G401.6 (cell line): ENCODE results near the gene PTPRA.
"Not testable (repeated sequence)": the region's sequence is repeated elsewhere in the genome, so short reads cannot be mapped to it uniquely, and the experiment has no call there.

Source experiments
- FAIRE-seq: peaks from 2 replicates; lab custom pipeline; 2012; peaks lifted over from hg19 to GRCh38; lab: Jason Lieb, UNC

Gene PTPRA

DNA sequence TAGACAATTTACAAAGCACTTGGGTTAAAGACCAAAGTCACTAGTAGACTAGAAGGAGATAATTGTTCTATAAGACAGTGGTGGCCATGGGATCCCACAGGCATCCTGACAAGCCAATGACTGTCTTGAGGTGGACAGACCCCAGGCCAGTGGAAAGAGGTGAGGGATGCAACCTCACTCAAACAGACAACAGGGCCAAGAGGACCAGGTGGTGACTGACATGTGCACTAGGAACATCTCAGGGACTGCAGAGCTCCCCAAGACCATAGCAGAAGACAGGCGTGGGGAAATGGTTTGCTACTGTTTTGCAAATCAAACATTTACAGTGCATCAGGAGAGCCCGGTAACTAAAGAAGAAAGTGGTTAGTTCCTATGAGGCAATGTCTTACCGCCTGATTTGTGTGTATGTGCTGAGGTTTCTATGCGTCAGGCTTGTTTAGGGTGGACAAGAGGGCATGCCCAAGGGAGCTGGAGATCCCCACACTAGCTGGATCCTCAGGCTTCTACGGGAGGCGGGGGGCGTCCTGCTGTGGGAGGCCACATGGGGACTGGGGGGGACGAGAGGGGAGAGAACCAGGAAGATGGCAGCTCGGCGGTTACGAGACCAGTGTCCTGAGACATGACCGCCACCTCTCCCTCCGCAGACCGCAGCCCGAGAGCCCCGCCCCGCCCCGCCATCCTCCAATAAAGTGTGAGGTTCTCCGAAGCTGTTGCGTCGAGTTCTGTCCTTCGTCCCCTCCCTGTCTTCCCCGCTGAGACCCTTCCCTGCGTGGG lies 171.9 kb downstream of the PTPRA start:
- FAIRE-seq = peak; percentile 50

DNA sequence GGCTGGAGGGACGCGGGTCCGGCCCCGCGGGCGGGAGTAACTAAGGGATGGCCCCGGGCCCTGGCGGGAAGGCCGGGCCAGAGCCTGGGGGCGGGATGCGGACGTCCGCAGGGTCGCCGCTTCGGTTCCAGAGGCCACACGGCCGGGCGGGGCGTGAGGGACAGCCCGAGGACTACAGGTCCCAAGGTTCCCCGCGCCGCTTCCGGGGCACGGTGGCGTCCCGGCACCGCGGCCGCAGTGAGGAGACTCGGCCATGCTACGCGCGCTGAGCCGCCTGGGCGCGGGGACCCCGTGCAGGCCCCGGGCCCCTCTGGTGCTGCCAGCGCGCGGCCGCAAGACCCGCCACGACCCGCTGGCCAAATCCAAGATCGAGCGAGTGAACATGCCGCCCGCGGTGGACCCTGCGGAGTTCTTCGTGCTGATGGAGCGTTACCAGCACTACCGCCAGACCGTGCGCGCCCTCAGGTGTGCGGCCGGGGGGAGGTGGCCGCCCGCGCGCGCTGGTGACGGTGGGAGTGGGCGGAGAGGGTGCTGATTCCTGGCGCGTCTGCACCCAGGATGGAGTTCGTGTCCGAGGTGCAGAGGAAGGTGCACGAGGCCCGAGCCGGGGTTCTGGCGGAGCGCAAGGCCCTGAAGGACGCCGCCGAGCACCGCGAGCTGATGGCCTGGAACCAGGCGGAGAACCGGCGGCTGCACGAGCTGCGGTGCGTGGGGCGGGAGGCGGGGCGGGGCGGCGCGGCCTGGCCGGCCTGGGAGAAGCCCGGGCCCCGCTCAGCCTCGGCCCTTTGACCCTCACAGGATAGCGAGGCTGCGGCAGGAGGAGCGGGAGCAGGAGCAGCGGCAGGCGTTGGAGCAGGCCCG lies 172.8 kb downstream of the PTPRA start, which contains the start of gene MRPS26:
TSS of gene MRPS26 (plus strand) at position 237 of the 861 bp plus-strand sequence. CDS start at position 254, 17 bp downstream.
- FAIRE-seq = no peak

DNA sequence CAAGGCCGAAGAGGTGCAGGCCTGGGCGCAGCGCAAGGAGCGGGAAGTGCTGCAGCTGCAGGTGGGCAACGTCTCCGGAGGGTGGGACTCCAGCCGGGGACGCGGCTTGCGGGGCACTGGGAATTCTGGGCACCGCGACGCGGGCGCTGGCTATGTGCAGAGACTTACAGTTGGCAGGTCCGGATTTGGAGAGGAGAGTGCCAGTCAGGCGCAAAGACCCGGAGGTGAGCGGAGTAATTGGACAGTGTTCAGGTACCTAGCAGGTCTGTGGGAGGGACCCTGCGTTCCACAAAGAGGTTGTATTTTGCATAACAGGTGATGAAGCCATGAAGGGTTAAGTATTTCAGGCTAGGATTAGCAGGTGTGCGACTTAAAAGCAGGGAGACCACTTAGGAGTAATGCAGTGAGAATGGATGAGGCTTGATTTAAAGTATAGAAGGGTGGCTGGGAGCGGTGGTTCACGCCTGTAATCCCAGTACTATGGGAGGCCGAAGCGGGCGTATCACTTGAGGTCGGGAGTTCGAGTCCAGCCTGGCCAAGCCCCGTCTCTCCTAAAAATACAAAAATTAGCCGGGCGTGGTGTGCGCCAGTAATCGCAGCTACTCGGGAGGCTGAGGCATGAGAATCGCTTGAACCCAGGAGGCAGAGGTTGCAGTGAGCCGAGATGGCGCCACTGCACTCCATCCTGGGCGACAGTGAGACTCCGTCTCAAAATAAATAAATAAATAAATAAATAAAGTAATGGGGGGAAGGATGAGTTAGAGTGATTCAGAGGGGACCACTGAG lies 173.6 kb downstream of the PTPRA start:
- no peak for FAIRE-seq

DNA sequence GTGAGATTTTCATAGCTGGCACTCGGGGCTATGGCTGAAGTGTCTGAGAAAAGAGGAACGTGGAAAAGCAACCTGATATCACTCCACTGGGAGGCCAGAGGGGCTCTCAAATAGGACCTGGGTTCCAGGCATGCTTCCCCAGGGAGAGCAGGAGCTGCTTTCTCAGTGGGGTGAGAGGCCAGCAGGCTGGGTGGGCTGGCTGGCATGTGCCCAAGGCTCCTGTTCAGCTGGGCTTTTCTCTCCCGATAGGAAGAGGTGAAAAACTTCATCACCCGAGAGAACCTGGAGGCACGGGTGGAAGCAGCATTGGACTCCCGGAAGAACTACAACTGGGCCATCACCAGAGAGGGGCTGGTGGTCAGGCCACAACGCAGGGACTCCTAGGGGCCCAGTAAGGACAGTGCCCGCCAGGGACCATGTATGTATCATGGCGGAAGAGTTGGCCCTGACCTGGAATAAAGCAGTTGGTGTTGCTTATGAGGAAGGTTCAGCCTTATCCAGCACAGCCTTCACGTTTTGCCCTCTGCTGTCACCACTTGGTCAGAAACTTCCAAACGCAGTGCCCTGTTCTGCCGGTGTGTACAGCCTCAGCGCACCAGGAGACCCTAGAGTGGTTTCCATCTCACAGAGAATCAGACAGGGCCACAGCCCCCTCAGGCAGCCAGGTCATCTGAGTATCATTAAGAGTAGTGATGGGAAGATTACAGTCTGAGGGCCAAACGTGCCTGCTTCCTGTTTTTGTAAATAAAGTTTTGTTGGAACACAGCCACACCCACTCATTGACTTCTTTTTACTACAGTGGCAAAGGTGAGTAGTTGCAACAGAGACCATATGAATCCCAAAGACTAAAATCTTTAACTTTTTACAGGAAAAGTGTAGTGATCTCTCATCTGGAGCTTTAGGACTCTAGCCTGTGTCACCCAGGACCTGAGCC lies 174.5 kb downstream of the PTPRA start:
- no peak for FAIRE-seq

DNA sequence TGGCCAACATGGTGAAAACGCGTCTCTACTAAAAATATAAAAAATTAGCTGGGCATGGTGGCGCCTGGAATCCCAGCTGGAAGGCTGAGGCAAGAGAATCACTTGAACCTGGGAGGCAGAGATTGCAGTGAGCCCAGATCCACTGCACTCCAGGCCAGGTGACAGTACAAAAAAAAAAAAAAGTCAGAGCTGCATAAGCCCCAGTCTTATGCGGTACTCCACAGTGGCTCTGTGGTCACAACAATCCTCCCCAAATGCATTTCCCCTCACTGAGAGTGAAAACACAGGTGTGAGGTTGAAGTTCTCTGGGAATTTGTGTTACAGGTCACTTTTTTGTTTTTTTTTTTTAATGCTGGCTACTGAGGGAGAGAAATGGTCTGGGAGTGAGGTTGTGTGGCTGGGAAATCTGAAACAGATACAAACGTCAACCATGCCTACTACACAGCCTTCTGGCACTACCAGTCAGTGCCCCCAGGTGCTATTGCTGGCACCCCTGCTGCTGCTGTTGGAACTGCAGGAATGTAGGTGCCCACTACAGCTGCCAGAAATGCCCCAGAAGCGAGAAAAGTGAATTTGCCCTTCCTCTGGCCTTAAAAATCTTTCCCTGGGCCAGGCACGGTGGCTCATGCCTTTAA lies 178.2 kb downstream of the PTPRA start:
- FAIRE-seq = no peak

DNA sequence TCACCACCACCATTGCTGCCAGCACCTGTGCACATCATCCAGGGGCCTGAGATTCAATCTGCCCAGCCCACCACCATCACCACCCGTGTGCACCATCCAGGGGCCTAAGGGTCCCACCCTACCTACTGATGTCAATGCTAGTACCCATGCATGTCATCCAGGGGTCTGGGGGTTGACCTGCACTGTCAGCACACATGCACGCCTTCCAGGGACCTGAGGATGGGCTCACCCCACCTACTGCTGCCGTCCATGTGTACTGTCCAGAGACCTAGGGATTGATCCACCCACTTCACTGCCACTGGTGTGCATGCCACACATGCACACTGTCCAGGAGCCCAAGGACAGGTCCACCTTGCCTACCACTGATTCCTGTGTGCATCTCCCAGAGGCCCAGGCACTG lies 186.2 kb downstream of the PTPRA start:
- FAIRE-seq = no peak

DNA sequence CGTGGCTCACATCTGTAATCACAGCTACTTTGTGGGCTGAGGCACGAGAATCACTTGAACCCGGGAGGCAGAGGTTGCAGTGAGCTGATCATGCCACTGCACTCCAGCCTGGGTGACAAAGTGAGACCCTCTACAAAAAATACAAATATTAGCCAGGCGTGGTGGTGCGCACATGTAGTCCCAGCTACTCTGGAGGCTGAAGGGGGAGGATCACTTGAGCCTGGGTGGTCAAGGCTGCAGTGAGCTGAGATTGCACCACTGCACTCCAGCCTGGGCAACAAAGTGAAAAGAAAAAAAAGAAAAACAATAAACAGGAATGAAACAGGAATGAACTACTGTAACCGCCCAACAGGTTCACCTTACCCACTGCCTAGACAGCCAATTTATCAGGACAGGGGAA lies 190.8 kb downstream of the PTPRA start:
- FAIRE-seq = not testable (repeated sequence)

DNA sequence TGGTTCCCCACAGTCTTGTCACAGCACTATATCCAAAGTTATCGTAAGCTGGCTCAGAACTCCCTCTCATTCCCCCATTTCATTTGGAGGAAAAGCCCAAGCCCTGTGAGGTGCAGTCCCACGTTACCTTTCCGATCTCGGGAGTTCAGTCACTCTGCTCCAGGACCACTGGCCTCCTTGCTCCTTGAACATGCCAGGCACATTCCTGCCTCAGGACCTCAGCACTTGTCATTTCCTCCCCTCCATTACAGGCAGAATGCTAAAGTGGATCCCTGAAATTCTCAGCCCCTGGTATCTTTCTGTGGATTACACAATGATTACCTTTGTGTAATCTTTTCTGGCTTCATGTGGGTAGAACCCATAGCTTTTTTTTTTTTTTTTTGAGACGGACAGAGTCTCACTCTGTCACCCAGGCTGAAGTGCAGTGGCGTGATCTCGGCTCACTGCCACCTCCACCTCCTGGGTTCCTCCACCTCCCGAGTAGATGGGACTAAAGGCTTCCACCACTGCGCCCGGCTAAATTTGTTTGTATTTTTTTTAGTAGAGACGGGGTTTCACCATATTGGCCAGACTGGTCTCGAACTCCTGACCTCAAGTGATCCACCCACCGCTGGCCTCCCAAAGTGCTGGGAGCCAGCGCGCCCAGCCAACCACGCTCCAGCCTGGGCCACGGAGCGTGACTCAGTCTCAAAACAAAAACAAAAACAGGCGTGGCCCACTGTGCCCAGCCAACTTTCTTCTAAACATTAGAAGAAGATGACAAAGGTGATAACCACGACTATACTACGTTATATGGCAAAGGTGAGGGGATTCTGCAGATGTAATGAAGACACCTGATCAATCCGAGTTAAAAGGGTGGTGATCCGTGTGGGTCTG lies 194.1 kb downstream of the PTPRA start:
- FAIRE-seq = no peak

DNA sequence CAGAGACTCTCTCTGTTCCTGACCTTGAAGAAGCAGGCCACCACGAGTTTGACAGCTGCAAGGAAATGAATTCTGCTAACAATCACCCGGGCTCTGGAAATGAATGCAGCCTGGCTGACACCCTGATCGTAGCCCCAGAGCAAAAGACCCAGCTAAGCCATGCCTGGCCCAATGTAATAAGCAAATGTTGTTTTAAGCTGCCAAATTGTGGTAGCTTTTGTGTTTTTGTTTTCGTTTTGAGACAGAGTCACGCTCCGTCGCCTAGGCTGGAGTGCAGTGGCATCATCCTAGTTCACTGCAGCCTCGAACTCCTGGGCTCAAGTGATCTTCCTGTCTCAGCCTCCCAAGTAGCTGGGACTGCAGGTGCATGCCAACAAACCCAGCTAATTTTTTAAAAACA lies 194.8 kb downstream of the PTPRA start:
- FAIRE-seq = no peak

DNA sequence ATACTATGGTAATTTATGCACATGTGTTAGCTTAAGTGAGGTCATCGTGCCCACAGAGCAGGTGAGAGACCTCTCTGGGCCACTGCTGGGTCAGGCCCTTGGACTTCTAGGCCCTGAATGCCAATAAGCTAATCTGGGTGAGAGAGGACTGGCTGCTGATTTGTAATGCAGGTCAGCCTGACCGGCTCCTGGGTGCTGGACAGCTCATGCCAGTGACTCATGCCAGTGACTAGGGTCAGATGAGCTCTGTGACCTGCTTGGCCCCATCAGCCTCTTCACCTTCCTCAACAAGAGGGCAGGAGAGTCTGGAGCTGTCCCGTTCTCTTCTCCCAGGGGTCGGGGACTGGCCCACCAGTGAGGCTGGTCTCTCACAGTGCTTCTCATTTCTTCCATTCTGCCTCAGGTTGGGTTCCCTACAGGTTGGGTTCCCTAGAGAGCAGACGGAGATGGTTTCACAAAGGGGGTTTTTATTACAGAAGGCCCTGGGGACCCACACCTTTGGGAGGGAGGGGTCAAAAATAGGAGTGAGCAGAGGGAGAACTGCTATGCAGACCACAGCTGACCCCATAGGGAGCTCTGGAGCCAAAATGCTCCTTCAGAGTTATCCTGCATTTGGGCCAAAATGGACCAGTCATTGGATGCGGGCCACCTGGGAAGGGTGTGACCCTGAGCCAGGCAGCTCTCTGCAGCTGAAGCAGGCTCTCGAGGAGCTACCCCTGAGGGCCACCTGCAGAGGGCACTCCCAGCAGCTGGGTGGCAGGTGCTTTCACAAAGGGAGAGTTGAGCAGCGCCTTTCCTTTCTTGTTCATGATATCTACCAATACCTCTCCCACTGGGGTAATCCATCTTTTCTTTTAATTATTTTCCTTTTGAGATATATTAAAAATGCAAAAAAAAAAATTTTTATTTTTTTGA lies 196.0 kb downstream of the PTPRA start:
- no peak for FAIRE-seq

DNA sequence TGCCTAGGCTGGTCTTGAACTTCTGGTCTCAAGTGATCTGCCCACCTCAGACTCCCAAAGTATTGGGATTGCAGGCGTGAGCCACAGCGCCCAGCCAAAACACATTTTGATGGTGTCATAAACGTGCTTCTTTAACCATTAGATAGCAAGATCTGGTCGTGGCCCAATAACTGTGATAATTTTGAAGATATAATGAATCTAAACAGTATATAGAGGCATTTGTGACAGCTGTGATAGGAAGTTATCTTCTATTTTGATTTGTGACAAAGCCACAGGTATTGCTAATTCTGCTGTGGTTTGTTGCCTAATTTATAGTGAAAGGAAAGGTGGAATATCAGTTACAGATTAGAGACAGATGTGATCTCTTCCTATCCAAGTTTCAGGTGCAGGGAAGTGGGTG lies 197.4 kb downstream of the PTPRA start:
- no peak for FAIRE-seq

DNA sequence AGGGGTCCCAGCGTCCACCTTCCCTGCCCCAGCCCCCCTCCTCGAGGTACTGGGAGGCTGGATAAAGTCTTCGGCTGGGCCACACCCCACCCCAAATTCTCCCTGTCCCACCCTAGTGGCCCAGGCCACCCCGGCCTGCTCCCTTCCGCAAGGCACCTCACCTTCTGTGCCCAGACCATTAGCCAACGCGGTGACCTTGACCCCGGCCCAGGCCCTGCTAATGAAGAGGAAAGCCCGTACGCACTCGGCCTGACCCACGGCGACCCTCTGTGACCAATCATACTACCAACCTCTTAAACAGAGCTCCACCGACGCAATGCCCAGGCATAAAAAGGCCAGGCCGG lies 198.0 kb downstream of the PTPRA start:
- FAIRE-seq = no peak

DNA sequence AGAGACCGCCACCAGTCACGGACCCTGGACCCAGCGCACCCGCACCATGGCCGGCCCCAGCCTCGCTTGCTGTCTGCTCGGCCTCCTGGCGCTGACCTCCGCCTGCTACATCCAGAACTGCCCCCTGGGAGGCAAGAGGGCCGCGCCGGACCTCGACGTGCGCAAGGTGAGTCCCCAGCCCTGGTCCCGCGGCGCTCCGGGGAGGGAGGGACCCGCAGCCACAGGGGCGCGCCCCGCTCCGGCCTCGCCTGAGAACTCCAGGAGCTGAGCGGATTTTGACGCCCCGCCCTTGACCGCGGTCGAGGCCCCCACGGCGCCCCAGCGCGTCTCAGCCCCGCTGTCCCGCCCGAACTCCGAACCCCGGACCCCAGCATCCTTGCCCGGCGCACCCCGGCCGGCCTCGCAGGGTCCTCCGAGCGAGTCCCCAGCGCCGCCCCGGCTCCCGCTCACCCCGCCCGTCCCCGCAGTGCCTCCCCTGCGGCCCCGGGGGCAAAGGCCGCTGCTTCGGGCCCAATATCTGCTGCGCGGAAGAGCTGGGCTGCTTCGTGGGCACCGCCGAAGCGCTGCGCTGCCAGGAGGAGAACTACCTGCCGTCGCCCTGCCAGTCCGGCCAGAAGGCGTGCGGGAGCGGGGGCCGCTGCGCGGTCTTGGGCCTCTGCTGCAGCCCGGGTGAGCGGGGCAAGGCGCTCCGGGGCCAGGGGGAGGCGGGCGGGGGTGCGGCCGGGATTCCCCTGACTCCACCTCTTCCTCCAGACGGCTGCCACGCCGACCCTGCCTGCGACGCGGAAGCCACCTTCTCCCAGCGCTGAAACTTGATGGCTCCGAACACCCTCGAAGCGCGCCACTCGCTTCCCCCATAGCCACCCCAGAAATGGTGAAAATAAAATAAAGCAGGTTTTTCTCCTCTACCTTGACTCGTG lies 198.6 kb downstream of the PTPRA start, which contains the start of gene OXT:
TSS of gene OXT (plus strand) at position 11 of the 920 bp plus-strand sequence. CDS start at position 47, 36 bp downstream.
- no peak for FAIRE-seq

DNA sequence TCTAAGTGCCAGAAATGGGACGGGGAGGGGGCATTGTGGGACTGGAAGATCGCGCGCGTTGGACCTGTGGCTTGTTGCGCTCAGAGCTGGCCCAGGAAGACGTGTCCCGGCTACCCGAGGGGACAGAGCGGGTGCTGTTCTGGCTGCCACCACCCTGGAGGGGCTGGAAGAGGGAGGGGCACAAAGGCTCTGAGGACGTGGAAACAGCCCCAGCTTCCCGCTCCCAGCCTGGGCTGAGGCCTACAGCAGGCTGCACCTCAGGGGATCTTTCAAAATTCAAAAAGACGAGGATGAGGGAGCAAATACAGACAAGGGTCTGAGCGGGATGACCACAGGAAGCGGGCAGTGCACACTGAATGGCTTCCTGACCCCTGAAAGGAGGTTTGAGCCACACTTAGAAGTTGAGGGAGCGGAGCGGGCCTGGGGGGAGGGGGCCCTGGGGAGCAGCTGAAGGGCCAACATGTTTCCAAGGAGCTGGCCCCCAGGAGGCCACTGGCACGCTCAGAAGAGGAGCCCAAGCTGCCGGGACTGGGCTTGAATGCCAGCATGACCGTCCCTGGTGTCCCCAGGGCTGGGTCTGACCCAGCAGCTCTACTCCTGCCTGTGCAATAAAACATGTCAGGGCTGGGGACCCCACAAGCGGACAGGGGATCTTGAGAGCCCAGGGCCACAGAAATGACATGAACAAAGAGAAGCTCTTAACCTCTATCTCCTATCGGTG lies 199.4 kb downstream of the PTPRA start:
- FAIRE-seq = no peak

DNA sequence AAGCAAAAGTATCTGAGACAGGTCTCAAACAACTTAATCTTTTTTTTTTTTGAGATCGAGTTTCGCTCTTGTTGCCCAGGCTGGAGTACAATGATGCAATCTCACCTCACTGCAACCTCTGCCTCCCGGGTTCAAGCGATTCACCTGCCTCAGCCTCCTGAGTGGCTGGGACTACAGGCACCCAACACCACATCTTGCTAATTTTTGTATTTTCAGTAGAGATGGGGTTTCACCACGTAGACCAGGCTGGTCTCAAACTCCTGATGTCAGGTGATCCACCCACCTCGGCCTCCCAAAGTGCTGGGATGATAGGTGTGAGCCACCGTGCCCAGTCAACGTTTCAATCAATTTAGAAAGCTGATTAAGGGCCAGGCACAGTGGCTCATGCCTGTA lies 200.0 kb downstream of the PTPRA start:
- FAIRE-seq = not testable (repeated sequence)

DNA sequence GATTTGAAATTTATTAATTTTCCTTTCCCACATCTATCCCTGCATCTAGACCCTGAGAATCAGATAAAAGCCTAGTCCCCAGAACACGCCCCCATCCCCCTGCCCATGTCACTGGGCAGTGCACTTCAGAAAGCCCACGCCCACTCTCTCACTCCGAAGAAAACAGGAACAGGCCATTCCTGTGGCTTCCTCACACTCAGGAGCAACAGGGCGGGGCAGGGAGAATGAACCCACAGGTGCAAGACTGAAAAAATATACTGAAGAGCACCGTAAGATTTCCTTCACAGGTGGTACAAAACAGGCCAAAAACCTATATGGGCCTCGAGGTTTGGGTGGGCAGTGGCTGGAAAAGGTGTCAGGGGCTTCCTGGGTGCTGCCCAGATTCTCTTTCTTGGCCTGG lies 201.5 kb downstream of the PTPRA start:
- FAIRE-seq = no peak

DNA sequence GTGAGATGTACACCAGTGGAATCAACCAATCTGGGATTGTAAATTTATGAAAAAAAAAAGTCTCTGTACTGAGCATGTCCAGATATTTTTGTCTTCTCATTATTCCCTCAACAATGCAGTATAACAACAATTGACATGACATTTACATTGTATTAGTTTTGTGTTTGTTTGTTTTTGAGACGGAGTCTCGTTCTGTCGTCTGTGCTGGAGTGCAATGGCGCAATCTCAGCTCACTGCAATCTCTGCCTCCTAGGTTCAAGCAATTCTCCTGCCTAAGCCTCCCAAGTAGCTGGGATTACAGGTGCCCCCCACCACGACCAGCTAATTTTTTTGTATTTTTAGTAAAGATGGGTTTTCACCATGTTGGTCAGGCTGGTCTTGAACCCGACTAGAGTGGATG lies 202.0 kb downstream of the PTPRA start:
- not testable (repeated sequence) for FAIRE-seq
